ENCODE measurements around the gene ADORA3. TPM values are rescaled to one million over a fixed set of nuclear protein-coding genes. Genes with fewer than 3 reads are reported as not detected.
"Not testable (repeated sequence)": the region's sequence is repeated elsewhere in the genome, so short reads cannot be mapped to it uniquely, and the experiment has no call there.

ADORA3 gene
- polyA plus RNA-seq (2013, experiment 1 of 2): not detected
- polyA plus RNA-seq (2013, experiment 2 of 2): not detected

GRCh38 chr1:111503585-111504060, at the start of gene ADORA3, which contains the start of gene TMIGD3:
Gene ADORA3 (minus strand): TSS chr1:111503633. CDS start chr1:111503354, 279 bp downstream.
Gene TMIGD3 (minus strand): TSS chr1:111503633. CDS start chr1:111503354, 279 bp downstream.
- H3K4me3 ChIP-seq (ENCODE audit: low read length): no peak within 1 kb of the TSS
- H3K27ac ChIP-seq (ENCODE audit: low read depth, low read length): no peak within 1 kb of the TSS
- H3K9ac ChIP-seq (ENCODE audit: low read length): no peak within 1 kb of the TSS
- H2BK15ac ChIP-seq (replicated peaks; ENCODE audit: low read depth): no peak within 1 kb of the TSS
- no peak within 1 kb of the TSS for H4K5ac ChIP-seq (ENCODE audit: low read length)
- H4K8ac ChIP-seq (ENCODE audit: low read depth, low read length): no peak within 1 kb of the TSS
- peaks cover 2% of the 10 kb centered on the region for H3K4me1 ChIP-seq (ENCODE audit: control insufficient read depth, low read depth, low read length)
- H3K79me1 ChIP-seq (ENCODE audit: low read length): no peaks in the 10 kb centered on the region
- no peak within 1 kb of the TSS for H3K4ac ChIP-seq (ENCODE audit: low read depth, low read length)
- H3K36me3 ChIP-seq (ENCODE audit: control insufficient read depth, insufficient read depth, low read length): no peaks in the 10 kb centered on the region
- H3K18ac ChIP-seq (ENCODE audit: low read length): no peak within 1 kb of the TSS
- H3K4me2 ChIP-seq (ENCODE audit: low read length): no peak within 1 kb of the TSS
- no peak within 1 kb of the TSS for H2BK120ac ChIP-seq (ENCODE audit: low read depth, low read length)
- no peak within 1 kb of the TSS for H3K23ac ChIP-seq (ENCODE audit: low read length)
- H3K79me2 ChIP-seq (ENCODE audit: control insufficient read depth, insufficient read depth, low read length): no peaks in the 10 kb centered on the region
- DNase-seq: no peak
- WGBS (ENCODE audit: extremely low coverage, insufficient coverage, low lambda C conversion rate): no CpG with 5 or more reads among the region's 4 CpGs
- H2BK5ac ChIP-seq (ENCODE audit: low read length): no peak within 1 kb of the TSS
- no peak within 1 kb of the TSS for H2AK5ac ChIP-seq (ENCODE audit: low read length)
- no peak within 1 kb of the TSS for H3K56ac ChIP-seq (ENCODE audit: low read length)
- H3K27me3 ChIP-seq (ENCODE audit: insufficient read depth, low read length, poor library complexity): no peaks in the 10 kb centered on the region

DNA sequence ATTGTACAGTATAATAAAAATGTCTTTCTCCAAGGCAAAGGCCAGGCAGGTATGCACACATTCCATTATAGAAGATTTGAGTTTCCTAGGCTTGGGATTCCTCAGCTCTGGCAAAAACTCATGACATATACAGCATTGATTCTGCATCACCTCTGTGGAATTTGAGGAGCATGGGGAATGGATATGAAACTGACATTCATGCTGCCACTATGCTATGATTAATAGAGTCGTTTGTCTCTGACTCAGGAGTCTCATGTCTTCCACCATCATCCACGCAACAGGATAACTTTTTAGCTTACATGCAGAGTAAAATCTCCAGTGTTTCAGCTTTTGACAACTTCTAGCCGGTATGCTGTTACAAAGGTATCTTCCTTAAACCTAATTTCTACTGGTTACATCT, 49.8 kb upstream of the ADORA3 start:
- Histone ChIP-seq H3K27ac (ENCODE audit: low read depth, low read length) (no peak overlapping the region), H3K79me2 (ENCODE audit: control insufficient read depth, insufficient read depth, low read length) (no peaks in the 10 kb centered on the region), H3K9ac (ENCODE audit: low read length) (no peak overlapping the region)

GRCh38 chr1:111552587-111552986, 49.2 kb upstream of the ADORA3 start:
- no peaks in the 10 kb centered on the region for H3K79me2 ChIP-seq (ENCODE audit: control insufficient read depth, insufficient read depth, low read length)
- H3K27me3 ChIP-seq (ENCODE audit: insufficient read depth, low read length, poor library complexity): no peaks in the 10 kb centered on the region
- H2BK15ac ChIP-seq (replicated peaks; ENCODE audit: low read depth): no peak overlapping the region
- H3K23ac ChIP-seq (ENCODE audit: low read length): no peak overlapping the region
- DNase-seq: no peak
- H3K56ac ChIP-seq (ENCODE audit: low read length): no peak overlapping the region
- no peak overlapping the region for H3K4ac ChIP-seq (ENCODE audit: low read depth, low read length)
- no peak overlapping the region for H3K18ac ChIP-seq (ENCODE audit: low read length)
- H2BK120ac ChIP-seq (ENCODE audit: low read depth, low read length): no peak overlapping the region
- no peak overlapping the region for H2AK5ac ChIP-seq (ENCODE audit: low read length)
- H3K27ac ChIP-seq (ENCODE audit: low read depth, low read length): no peak overlapping the region
- no peaks in the 10 kb centered on the region for H3K79me1 ChIP-seq (ENCODE audit: low read length)
- no peak overlapping the region for H4K8ac ChIP-seq (ENCODE audit: low read depth, low read length)
- H3K4me2 ChIP-seq (ENCODE audit: low read length): no peak overlapping the region
- H3K36me3 ChIP-seq (ENCODE audit: control insufficient read depth, insufficient read depth, low read length): no peaks in the 10 kb centered on the region
- no peak overlapping the region for H3K4me3 ChIP-seq (ENCODE audit: low read length)
- H3K9ac ChIP-seq (ENCODE audit: low read length): no peak overlapping the region
- no peak overlapping the region for H2BK5ac ChIP-seq (ENCODE audit: low read length)
- no peak overlapping the region for H4K5ac ChIP-seq (ENCODE audit: low read length)
- no peaks in the 10 kb centered on the region for H3K4me1 ChIP-seq (ENCODE audit: control insufficient read depth, low read depth, low read length)

More for the DNA sequence above, 49.8 kb upstream of the ADORA3 start:
- no peak overlapping the region for H3K4me3 ChIP-seq (ENCODE audit: low read length)
- WGBS (ENCODE audit: extremely low coverage, insufficient coverage, low lambda C conversion rate): no CpG with 5 or more reads among the region's 3 CpGs
- H3K56ac ChIP-seq (ENCODE audit: low read length): no peak overlapping the region
- H3K23ac ChIP-seq (ENCODE audit: low read length): no peak overlapping the region
- no peak overlapping the region for H2BK5ac ChIP-seq (ENCODE audit: low read length)
- H3K36me3 ChIP-seq (ENCODE audit: control insufficient read depth, insufficient read depth, low read length): no peaks in the 10 kb centered on the region
- H4K8ac ChIP-seq (ENCODE audit: low read depth, low read length): no peak overlapping the region
- H2AK5ac ChIP-seq (ENCODE audit: low read length): no peak overlapping the region
- no peak overlapping the region for H2BK15ac ChIP-seq (replicated peaks; ENCODE audit: low read depth)
- no peak overlapping the region for H4K5ac ChIP-seq (ENCODE audit: low read length)
- DNase-seq: peak; percentile 15
- no peaks in the 10 kb centered on the region for H3K27me3 ChIP-seq (ENCODE audit: insufficient read depth, low read length, poor library complexity)
- no peak overlapping the region for H3K4ac ChIP-seq (ENCODE audit: low read depth, low read length)
- H3K4me2 ChIP-seq (ENCODE audit: low read length): no peak overlapping the region
- no peak overlapping the region for H3K18ac ChIP-seq (ENCODE audit: low read length)
- no peaks in the 10 kb centered on the region for H3K79me1 ChIP-seq (ENCODE audit: low read length)
- H2BK120ac ChIP-seq (ENCODE audit: low read depth, low read length): no peak overlapping the region
- H3K4me1 ChIP-seq (ENCODE audit: control insufficient read depth, low read depth, low read length): no peaks in the 10 kb centered on the region

DNA sequence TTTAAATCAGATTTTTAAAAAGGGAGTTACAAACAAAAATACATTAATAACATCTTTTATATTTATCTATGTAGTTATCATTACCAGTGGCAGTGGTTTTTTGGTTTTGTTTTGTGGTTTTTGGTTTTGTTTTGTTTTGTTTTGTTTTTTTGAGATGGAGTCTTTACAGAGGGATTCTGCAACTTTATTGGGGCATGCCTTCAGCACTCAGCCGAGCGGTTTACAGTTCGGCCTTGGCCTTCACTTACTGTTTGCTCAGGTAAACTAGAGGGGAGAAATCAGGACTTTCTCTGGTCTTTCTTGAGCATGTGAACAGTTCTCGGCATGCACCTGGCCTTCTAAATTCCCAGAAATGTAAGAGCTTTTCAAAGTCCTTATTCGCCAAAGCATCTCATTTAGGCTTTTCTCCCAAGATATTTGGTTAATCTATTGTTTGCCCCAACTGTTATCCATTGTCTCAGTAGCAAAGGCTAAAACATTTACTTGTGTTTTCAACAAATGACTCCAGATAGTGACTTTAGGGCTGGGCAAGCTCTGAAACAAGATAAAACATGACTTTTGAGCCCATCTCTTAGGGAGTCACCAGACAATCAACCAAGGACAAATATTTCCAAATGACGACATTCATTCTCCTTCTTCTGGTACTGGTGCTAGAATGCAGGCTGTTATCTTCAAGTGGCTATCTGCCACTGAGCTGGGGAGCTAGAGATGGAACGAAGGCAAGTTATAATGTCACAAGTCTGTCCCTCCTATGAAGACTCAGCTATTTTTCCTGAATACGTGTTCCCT, 48.4 kb upstream of the ADORA3 start:
- Histone ChIP-seq H3K4me2 (ENCODE audit: low read length) (no peak overlapping the region), H3K56ac (ENCODE audit: low read length) (no peak overlapping the region), H3K4me3 (ENCODE audit: low read length) (no peak overlapping the region), H4K8ac (ENCODE audit: low read depth, low read length) (no peak overlapping the region), H3K9ac (ENCODE audit: low read length) (no peak overlapping the region), H3K4me1 (ENCODE audit: control insufficient read depth, low read depth, low read length) (no peaks in the 10 kb centered on the region), H2BK5ac (ENCODE audit: low read length) (no peak overlapping the region), H3K79me2 (ENCODE audit: control insufficient read depth, insufficient read depth, low read length) (no peaks in the 10 kb centered on the region), H3K36me3 (ENCODE audit: control insufficient read depth, insufficient read depth, low read length) (no peaks in the 10 kb centered on the region), H3K27me3 (ENCODE audit: insufficient read depth, low read length, poor library complexity) (no peaks in the 10 kb centered on the region), H2AK5ac (ENCODE audit: low read length) (no peak overlapping the region), H4K5ac (ENCODE audit: low read length) (no peak overlapping the region), H3K4ac (ENCODE audit: low read depth, low read length) (no peak overlapping the region), H3K23ac (ENCODE audit: low read length) (no peak overlapping the region), H3K27ac (ENCODE audit: low read depth, low read length) (no peak overlapping the region), H2BK120ac (ENCODE audit: low read depth, low read length) (no peak overlapping the region), H3K18ac (ENCODE audit: low read length) (no peak overlapping the region), H3K79me1 (ENCODE audit: low read length) (no peaks in the 10 kb centered on the region), H2BK15ac (replicated peaks; ENCODE audit: low read depth) (no peak overlapping the region)
- no CpG with 5 or more reads among the region's 8 CpGs for WGBS (ENCODE audit: extremely low coverage, insufficient coverage, low lambda C conversion rate)
- peak; percentile 7 for DNase-seq

- H3K4ac ChIP-seq (ENCODE audit: low read depth, low read length); H3K4me2 ChIP-seq (ENCODE audit: low read length); H4K5ac ChIP-seq (ENCODE audit: low read length); H3K56ac ChIP-seq (ENCODE audit: low read length); H3K9ac ChIP-seq (ENCODE audit: low read length); H2BK15ac ChIP-seq (replicated peaks; ENCODE audit: low read depth); H3K27ac ChIP-seq (ENCODE audit: low read depth, low read length); H2BK120ac ChIP-seq (ENCODE audit: low read depth, low read length); H3K79me2 ChIP-seq (ENCODE audit: control insufficient read depth, insufficient read depth, low read length); H3K27me3 ChIP-seq (ENCODE audit: insufficient read depth, low read length, poor library complexity); H3K79me1 ChIP-seq (ENCODE audit: low read length); H3K4me3 ChIP-seq (ENCODE audit: low read length); H3K4me1 ChIP-seq (ENCODE audit: control insufficient read depth, low read depth, low read length); H3K23ac ChIP-seq (ENCODE audit: low read length); H4K8ac ChIP-seq (ENCODE audit: low read depth, low read length); H2BK5ac ChIP-seq (ENCODE audit: low read length); H2AK5ac ChIP-seq (ENCODE audit: low read length); H3K36me3 ChIP-seq (ENCODE audit: control insufficient read depth, insufficient read depth, low read length); DNase-seq; H3K18ac ChIP-seq (ENCODE audit: low read length): not testable (repeated sequence)
- no CpG with 5 or more reads among the region's 1 CpG for WGBS (ENCODE audit: extremely low coverage, insufficient coverage, low lambda C conversion rate)
Measured at GRCh38 chr1:111547786-111548185, 44.4 kb upstream of the ADORA3 start.

Measured in mesendoderm (in vitro differentiated cells).